AG09309 (cell line): Measurements from ENCODE around the gene FAM25A.

Source experiments
- DNase-seq: peaks from one replicate; pipeline ENCODE4 v3.0.0-alpha.2; 2010; ENCODE audit warnings: low read depth
- H3K4me3 ChIP-seq: 2 replicates; pipeline ENCODE4 v1.5.1; 2011; ENCODE audit warnings: mild to moderate bottlenecking, low read depth, low read length, moderate library complexity; ENCODE audit not compliant: control insufficient read depth
- TF ChIP-seq, protein P1 (sequence below): IDR thresholded peaks from 2 replicates; pipeline ENCODE4 v1.5.1; 2011; ENCODE audit warnings: mild to moderate bottlenecking, low read depth, low read length, inconsistent platforms; ENCODE audit not compliant: insufficient read depth, control insufficient read depth; ENCODE audit errors: missing control alignments

Gene FAM25A

DNA sequence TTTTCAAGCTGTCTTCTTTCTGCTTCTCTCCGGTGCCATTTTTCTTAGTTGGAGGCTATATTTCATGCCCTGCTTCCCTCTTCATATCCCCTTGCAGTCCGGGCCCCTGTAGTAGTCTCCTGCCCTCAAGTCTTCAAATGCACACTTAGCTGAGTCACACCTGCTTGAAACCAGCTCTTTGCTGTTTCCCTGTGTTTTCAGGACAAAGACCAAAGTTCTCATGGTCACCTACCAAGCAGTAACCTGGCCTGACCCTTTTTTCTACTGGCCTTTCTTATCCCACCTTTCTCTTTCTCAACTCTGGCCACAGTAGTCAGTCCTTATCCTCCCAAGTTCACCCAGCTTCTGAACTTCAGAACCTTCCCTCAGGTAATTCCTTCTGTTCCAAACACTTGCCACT is 46.1 kb downstream of the FAM25A start:
- TF ChIP-seq, protein P1, sequence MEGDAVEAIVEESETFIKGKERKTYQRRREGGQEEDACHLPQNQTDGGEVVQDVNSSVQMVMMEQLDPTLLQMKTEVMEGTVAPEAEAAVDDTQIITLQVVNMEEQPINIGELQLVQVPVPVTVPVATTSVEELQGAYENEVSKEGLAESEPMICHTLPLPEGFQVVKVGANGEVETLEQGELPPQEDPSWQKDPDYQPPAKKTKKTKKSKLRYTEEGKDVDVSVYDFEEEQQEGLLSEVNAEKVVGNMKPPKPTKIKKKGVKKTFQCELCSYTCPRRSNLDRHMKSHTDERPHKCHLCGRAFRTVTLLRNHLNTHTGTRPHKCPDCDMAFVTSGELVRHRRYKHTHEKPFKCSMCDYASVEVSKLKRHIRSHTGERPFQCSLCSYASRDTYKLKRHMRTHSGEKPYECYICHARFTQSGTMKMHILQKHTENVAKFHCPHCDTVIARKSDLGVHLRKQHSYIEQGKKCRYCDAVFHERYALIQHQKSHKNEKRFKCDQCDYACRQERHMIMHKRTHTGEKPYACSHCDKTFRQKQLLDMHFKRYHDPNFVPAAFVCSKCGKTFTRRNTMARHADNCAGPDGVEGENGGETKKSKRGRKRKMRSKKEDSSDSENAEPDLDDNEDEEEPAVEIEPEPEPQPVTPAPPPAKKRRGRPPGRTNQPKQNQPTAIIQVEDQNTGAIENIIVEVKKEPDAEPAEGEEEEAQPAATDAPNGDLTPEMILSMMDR = no peak
- no peak overlapping the region for H3K4me3 ChIP-seq
- no peak for DNase-seq

- TF ChIP-seq, protein P1 = no peak
- no peak for DNase-seq
- no peak overlapping the region for H3K4me3 ChIP-seq
Observed at GRCh38 chr10:87066865-87067264, 46.8 kb downstream of the FAM25A start.

DNA sequence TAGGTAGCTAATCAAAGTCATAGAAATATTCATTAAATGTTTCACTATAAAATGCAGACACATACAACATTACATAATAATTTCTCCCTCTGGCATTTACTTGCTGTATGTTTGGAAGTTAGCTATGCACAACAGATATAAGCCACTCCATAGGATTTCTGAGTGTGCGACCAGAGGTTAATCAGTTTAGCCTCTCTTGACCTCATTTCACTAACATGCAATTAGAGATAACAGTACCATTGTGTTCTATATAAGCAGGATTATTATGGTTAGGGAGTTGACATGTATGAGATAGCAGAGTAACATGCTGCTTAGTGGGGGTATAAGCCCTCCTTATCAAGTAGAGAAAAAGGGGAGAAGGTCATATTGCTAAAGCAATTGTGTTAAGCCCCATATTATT is 48.2 kb downstream of the FAM25A start:
- H3K4me3 ChIP-seq = no peak overlapping the region
- TF ChIP-seq, protein P1 = no peak
- no peak for DNase-seq

GRCh38 chr10:87072449-87072848 is 52.4 kb downstream of the FAM25A start:
- DNase-seq = no peak
- TF ChIP-seq, protein P1 = no peak
- no peak overlapping the region for H3K4me3 ChIP-seq
